HL-60/S4 treated with phorbol 12-myristate 13-acetate at 8.2 ng/mL for 4 days and 3 days (cell line): ENCODE data around the gene ATP5IF1.

Experiments used
- in situ Hi-C: fragments of 300-500 bp; cut with MboI; formaldehyde crosslinking; loops from 2 replicates; pipeline ENCODE4 v1.15.0; 2022; ENCODE audit warnings: low sequenced_read_pairs

Gene ATP5IF1

DNA sequence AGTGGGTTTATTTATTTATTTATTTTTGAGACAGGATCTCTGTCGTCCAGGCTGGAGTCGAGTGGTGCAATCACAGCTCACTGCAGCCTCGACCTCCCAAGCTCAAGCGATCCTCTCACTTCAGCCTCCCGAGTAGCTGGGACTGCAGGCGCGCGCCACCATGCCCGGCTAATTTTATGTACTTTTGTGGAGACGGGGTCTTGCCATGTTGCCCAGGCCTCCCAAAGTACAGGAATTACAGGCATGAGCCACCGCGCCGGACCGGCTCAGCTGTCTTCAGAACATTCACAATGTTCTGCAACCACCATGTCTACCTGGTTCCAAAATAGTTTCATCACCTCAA, 2.7 kb upstream of the ATP5IF1 start:
- in situ Hi-C loops = no loop called here

GRCh38 chr1:28236656-28237322, 865 bp downstream of the ATP5IF1 start:
- in situ Hi-C loops = no loop called here

- in situ Hi-C loops = no loop called here
Measured at GRCh38 chr1:28239004-28239403, 3.1 kb downstream of the ATP5IF1 start.

DNA sequence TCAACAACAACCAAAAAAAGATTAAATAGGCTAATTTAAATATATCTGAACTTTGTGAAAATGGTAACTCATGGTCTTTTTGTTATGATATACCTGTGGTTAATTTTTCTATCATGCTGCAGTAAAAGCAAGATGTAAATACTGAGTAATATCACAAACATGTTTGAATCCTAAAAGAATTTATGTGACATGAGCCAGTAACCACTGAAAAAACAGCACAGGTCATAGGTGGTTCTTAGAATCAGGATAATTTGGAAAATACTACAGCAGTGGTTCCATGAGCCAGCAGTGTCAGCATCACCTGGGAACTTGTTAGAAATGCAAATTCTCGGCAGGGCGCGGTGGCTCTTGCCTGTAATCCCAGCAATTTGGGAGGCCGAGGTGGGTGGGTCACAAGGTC, 4.1 kb downstream of the ATP5IF1 start:
- in situ Hi-C loops = no loop called here

DNA sequence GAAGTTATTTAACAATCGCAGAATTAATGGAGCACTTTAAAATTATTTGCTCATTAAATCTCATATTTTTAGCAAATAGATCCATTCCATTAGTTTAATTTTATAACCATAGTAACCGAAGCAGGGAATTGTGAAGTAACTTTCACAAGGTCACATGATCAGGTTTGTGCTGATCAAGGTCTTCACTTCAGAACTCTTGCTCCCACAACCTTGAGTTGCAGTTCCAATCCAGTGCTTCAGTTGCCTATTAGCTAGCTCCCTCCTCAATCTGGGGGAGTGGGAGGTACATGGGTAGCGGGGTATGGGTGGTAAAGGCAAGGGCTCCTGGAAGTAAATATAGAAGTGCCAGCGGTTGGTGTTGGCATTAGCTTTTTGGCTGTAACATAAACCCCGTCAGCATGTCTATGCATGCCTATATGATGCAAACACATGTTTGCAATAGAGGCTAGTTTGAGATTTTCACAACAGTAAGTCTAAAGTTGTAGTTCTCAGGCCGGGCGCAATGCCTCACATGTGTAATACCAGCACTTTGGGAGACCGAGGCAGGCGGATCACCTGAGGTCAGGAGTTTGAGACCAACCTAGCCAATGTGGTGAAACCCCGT, 5.8 kb downstream of the ATP5IF1 start:
- in situ Hi-C loops = no loop called here

DNA sequence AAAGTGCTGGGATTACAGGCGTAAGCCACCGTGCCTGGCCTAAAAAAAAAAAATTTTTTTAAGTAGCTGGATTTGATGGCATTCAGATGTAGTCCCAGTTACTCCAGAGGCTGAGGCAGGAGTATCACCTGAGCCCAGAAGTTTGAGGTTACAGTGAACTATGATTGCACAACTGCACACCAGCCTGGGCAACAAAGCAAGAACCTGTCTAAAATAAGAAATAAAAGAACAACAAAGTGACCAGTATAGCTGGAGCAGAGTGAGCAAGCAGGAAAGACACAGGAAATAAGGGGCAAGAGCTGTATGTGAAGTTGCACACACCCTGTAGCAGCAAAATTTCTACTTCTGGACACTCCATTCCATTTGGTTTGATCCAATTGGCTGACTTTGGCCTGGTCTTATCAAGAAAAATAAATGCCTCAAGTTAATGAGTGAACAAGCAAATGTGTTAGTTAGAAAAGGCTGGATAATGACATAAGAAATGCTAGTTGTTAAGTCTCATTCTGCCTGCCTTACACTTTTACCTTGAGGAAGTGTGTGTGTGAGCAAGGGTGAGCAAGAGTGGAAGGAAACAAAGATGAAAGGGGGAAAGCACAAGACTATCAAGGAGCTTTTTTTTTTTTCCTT, 7.9 kb downstream of the ATP5IF1 start:
- in situ Hi-C loops = no loop called here

DNA sequence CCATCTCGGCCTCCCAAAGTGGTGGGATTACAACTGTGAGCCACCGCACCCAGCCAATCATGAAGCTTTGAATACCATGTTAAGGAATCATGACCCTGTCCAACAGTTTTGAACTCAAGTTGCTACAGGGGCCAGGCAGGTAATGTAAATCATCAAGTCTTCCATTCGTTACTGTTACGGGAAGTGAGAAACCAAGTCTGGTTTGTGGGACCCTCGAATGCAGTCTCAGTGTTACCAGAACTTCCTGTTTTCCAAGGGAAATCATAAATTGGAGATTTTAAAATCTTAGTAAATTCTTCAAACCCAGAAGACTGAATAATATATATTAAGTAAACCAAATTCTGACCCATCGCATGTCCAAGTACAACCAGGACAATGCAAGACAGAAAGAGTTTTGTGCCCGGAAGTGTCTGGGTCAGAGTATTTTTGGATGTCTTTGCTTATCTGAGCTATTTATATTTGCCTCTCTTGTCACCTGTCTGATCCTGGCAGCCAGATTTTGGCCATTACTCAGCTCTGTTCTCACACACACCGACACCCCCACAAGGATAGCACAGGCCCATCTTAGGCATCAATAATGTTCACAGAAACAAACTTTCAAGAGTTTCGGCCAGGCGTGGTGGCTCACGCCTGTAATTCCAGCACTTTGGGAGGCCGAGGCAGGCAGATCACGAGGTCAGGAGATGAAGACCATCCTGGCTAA, 8.8 kb downstream of the ATP5IF1 start:
- in situ Hi-C loops = no loop called here

- in situ Hi-C loops = no loop called here
Measured at GRCh38 chr1:28246427-28246832, 10.5 kb downstream of the ATP5IF1 start.

- in situ Hi-C loops = no loop called here
Measured at GRCh38 chr1:28247612-28248272, 11.8 kb downstream of the ATP5IF1 start.

DNA sequence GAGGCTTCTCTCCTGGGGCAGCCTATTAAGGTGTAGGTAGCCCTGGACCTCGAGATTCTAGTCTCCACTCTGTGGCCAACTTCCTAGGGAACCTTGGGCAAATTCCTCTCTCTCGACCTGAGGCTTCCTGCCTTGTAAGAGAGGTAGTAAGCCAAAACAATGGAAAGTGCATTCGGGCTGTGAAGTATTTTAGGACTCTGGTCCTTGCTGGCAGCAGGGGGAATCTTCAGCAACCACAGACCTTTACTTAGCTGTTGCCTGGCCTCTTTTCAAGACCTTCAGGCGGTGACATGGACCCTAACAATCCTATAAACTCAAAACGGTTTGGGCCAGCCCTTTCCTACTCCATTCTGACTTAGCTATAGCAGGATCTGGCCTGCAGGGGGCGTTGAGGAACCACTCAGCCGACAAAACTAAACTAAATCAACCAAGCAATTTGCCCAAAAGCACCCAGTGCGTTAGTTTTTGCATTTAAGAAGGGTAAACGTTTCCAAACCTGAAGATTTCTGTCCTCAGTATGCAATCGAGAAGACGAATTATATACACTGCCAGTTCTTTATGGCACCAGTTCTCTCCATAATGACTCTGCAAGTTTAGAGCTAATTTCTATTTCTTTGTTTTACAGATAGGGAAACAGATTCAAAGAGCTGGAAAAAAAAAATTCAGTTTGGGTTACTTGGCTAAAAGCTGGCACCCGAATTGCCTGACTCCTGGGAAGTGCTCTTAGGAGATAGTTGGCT, 12.5 kb downstream of the ATP5IF1 start:
- in situ Hi-C loops = no loop called here

DNA sequence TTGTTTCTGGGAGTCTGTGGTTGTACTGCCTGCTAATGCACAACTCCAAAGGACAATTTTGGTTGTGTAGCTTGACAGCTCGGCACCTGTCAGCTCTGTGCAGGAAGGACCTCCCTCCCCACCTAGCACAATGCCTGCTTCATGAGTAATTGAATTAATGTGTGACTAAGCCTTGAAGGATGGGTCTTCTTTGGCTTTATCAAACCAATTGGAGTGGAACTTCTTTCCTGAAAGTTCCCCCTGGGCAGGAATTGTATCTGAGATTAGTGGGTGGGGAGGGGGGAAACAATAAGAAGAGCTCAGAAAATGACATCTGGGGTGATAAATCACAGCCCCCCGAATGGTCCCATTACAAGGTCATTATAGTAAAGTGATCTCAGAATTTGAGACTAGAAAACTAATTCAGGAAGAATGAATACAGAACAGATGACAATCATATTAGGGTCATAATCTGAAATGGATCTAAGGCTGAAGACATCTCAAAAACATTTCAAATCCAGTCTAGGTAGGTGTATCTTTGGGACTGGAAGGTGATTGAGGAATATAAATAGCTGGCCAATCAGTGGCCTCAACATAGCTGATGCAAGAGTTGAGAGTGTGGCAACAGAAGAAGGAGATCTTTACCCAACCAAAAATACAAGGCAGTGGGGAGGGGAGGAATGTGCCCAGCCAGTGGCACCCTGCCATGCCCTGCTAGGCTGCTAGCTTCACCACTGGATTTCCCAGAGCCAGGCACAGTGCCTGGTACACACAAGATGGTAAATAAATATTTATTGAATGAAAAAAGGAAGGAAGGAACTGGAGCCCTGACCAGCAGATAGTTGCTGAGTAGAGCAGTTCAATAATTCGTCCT, 13.3 kb downstream of the ATP5IF1 start:
- in situ Hi-C loops = no loop called here

DNA sequence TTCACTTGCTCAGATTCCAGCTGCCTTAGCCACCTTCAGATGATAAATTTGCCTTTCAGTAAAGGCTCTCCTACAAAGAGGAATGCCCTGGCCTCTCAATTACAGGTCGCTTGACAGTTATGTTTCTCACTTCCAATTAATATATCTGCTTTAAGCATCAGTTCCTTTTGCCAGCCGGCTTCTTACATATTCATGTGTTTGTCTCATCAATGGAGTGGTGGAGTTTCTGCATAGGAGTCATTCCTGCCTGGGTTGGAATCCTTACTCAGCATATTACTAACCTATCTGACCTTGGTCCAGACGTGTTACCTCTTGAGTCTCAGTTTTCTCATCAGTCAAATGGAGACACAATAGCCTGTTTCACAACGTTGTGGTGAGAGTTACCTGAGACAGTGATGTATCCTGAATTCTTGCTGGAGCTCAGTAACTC, 14.0 kb downstream of the ATP5IF1 start:
- in situ Hi-C loops = no loop called here

DNA sequence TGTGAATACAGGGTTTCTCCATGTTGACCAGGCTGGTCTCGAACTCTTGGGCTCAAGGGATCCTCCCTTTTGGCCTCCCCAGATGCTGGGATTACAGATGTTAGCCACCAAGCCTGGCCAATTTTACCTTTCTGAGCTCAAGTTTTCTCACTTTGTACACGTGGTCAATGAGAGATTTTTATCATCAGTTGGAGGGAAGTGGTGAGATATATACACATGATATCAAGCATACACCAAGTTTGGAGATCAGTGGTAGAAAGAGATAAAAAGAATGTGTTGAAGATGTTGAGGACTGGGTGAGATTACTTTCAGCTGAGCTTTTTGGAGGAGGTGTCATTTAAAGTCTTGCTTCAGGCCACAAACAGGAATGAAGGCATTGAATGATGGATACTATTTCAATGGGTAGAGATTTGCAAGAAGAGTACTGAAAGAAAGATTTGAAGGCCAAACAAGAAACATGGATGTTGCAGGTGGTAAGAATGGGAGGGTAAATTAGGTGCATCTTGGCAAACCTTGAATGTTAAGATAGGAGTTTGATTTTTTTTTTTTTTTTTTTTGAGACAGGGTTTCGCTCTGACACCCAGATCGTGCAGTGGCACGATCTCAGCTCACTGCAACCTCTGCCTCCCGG, 20.4 kb downstream of the ATP5IF1 start:
- in situ Hi-C loops = no loop called here

GRCh38 chr1:28257736-28258135, 21.8 kb downstream of the ATP5IF1 start:
- in situ Hi-C loops = no loop called here

DNA sequence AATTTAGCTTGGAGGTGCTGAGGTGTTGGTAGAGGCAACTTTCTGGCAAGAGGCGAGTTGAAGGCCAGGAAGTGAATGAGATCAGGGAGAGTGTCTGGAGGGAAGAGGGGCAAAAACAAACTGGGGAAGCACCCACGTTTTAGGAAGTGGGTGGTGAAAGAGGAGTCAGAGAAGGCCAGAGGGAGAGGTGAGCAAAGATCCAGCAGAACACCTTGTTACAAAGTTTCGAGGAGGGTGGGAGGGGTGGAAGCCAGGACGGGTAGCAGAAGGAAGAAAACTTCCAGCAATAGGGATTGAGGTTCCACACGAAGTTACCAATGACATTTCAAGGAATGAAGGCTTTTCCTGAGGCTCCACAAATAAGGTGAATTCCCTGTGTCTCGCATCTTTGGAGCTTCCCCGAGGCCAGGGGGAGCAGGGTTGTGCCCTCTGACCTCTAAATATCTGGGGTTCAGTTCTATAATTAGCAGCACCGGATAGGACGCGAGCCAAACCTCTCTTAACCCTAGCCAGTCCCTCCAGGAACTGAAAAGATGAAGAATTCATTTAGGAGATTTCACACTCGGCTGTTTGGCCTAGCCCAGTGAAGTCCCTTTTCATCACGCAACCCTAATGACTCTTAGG, 22.8 kb downstream of the ATP5IF1 start:
- in situ Hi-C loops = no loop called here

DNA sequence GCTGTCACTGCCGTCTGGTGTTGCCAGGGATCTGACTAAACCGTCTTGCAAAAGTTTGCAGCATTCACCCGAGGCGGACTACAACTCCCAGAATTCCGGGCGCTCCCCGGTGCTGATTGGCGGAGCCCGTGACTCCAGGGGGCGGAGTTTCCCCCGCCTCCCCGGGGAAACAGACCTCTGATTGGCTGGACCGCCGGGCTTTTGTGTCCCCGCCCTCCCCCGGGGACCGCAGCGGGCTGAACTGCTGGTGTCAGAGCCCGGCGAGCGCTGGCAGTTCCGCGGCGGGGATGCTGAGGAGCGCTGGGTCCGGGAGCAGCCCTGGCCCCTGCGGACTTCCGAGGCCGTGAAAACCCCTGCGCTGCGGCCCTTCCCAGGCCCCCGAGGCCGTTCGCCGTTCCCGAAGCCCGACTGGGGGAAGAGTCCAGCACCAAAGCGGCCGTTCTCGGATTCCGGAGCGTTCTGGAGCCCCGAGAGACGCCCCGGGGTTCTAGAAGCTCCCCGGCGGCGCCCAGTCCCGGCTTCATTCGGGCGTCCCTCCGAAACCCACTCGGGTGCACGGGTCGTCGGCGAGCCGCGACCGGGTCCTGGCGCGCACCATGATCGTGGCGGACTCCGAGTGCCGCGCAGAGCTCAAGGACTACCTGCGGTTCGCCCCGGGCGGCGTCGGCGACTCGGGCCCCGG, 23.5 kb downstream of the ATP5IF1 start, which contains the start of gene SESN2:
Gene SESN2, plus strand, starts transcription at position 267 of the 682 bp plus-strand sequence. Its CDS starts 330 bp downstream, at position 597.
- in situ Hi-C loops = no loop called here

GRCh38 chr1:28259934-28260802, 24.2 kb downstream of the ATP5IF1 start:
- in situ Hi-C loops = no loop called here
